Stimulated activated CD8-positive, alpha-beta memory T cell treated with anti-CD3 and anti-CD28 coated beads, Interleukin-12 subunit alpha, Interleukin-12 subunit beta, amount 100 ng/mL, for 1 hour (primary cell): ENCODE data around the gene FAM168B.

Source experiments
- DNase-seq: peaks from one replicate; pipeline ENCODE4 v3.0.0-alpha.2; 2020; ENCODE audit warnings: low read depth

The FAM168B gene

DNA sequence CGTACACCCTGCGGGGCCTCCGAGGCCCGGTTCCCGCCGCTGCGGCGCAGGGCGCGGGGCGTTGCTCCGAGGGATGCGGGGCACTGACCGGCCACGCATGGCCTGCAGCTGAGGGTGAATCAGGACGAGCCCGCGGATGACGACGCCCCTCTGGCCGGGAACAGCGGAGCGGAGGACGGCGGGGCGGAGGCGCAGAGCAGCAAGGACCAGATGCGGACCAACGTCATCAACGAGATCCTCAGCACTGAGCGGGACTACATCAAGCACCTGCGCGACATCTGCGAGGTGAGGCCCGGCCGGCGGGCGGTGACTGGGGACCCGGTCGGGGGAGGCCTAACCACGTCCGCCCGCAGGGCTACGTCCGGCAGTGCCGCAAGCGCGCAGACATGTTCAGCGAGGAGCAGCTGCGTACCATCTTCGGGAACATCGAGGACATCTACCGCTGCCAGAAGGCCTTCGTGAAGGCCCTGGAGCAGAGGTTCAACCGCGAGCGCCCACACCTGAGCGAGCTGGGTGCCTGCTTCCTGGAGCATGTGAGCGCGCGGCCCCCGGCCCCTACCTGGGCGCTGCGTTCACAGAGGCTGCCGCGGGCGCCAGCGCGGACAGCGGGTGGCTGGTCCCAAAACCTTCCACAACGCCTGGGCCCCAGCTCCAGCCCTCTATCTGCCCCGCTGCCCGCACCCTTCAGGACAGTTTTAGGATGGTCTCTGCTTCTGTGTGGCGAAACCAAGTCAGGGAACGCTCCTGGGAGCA is 53.2 kb downstream of the FAM168B start:
- DNase-seq: no peak

DNA sequence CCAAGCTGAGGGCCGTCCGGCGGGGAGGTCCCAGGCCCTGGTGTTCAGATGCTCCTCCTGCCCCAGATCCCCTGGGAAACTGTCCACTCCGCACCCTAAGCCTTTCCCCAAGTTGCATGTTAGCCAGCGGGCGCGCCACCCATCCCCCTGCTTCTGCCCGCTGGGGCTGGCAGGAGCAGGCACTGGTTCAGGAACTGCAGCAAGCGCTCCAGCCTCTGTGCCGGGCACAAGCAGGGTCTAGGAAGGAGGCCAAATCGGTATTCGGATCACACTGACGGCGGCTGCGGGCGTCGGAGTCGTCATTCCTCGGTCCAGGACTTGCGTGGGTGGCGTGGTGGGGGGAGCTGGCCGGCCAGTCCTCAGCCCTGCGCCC is 53.7 kb downstream of the FAM168B start:
- no peak for DNase-seq

DNA sequence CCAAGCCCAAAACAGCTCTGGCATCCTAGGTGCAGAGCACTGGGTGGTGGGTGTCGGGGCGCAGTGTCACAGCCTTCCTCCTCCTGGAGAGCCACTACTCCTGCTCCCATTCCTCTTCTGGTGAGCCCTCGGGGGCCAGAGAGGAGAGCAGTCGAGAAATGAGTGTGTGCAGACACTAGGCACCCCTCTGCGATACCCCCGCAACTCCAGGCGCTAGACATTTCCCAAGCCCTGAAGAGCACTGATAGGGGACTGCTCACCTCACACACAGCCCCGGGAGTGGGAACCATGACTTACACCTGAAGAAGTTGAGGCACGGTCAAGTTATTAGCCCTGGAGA is 54.2 kb downstream of the FAM168B start:
- DNase-seq: no peak

DNA sequence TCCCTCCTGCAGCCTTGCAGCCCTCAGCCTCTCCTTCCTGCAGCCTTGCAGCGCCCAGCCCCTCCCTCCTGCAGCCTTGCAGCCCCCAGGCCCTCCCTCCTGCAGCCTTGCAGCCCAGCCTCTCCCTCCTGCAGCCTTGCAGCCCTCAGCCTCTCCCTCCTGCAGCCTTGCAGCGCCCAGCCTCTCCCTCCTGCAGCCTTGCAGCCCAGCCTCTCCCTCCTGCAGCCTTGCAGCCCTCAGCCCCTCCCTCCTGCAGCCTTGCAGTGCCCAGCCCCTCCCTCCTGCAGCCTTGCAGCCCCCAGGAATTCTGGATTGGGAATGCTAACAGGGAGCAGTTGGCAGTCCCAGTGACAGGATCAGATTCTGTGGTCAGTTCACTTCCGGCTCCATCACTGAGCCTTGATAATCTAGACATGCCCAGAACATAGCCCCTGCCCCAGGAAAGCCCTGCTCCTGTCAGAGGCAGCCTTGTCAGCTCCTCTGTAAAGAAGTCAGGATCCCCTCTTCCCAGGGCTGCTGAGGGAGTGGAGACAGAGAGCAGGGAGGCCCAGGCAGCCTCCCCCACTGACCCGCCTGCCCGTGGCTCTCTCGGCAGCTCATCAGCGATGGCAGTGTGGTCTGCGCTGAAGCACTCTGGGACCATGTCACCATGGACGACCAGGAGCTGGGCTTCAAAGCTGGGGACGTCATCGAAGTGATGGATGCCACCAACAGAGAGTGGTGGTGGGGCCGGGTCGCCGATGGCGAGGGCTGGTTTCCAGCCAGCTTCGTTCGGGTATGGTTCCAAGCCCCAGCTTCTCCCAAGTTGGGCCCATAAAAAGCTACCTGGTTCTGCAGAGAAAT is 54.8 kb downstream of the FAM168B start:
- no peak for DNase-seq

DNA sequence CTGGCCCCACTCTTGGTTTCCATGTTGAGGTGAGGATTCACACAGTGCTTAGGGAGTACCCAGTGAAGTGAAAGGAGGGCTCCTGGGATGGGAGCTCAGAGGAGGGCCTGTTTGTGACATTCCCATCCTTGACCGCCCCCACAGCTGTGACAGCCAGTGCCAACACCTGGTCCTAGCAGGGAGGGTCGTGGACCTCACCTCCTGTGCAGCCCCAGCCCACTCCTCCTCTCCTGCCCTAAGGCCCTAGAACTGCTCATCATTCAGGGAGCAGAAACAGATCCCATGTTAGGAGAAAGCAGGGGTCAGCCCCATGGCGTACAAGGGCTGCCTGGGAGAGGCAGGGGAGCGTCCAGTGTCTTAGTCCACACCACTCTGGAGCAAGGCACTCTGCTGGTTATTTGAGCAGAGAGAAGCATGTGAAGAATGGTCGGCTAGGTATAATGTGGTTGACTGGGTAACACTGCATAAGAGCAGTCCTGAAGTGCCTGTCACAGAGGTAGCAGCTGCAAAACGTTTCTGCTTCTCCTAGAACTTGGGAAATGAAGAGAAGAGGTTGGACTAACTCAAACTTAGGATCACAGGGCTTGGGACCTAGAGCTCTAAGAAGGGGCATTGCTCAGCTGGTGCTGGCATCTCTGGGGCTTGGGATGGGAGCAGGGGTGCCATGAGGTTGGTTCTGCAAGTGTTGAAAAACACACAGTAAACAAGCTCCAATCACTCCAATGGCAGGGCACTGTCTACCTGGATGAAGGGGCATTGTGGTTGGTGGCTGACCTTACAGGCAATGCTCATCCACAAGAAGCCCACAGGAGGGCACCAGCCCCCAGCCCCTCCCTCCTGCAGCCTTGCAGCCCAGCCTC is 55.6 kb downstream of the FAM168B start:
- no peak for DNase-seq

DNA sequence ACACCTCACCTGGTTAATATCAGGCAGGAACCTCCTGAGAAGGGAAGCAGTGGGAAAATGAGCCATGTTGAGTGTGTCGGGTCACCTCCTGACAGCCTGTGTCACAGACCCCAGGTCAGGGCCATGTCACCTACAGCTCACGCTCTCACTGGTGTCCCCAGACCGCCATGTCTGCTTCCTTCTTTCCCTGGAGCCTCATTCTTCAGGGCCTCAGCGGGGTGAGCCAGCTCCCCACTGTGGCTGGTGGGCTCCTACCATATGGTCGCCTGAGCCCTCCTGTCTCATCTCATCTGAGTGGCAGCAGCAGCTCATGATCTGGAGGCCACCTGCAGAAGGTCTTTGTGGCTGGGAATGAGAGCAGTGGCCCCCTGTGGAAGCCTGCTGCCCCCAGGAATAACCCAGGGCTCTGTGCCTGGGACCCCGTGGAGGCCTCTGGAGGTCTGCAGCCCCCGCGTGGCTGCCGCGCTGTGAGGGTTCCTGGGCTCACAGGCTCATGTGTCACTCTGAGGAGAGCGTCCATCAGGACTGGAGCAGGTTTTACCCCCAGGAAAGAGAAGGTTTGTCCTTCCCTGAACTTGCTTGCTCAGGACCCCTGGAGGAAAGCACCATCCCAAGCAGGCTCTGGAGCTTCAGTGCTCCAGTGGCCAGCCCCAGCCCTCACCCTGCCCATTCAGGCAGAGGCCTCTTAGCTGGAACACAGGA is 56.4 kb downstream of the FAM168B start:
- DNase-seq: no peak

DNA sequence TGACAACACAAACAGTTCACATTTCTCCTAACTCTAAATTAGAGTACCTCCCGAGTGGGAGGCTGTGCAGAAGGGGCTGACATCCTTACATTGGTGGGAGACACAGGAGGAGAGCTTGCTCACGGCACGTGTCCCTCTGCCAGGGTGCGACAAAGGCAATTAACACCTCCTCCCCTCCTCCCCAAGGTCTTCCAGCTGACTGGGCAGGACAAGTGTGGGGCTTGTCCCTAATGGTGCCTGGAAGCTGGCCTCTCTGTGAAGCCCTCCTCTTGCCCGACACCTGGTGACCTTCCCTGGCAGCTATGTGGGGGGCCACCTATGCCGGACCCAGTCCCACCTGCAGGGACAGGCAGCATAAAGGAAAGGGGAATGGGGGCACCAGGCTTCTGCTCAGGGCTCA is 57.0 kb downstream of the FAM168B start:
- DNase-seq: no peak

DNA sequence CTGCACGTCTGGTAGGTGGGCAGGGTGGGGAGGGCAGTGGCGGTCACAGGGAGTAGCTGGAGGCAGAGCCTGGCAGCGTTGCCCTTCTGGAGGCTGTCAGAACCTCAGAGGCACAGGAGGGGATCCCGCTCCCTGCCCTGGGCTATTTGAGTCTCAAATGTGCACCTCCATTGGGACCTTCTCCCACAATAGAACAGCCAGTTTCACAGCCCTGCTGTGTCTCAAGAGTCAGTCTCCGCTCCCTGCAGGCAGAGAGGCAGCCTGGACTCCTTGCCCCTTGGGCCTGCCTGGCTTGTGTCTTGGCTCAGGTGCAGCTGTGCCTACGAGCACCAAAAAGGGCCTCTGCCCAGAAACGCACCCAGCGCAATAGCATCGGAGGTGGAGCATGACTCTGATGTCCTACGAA is 57.4 kb downstream of the FAM168B start:
- no peak for DNase-seq

DNA sequence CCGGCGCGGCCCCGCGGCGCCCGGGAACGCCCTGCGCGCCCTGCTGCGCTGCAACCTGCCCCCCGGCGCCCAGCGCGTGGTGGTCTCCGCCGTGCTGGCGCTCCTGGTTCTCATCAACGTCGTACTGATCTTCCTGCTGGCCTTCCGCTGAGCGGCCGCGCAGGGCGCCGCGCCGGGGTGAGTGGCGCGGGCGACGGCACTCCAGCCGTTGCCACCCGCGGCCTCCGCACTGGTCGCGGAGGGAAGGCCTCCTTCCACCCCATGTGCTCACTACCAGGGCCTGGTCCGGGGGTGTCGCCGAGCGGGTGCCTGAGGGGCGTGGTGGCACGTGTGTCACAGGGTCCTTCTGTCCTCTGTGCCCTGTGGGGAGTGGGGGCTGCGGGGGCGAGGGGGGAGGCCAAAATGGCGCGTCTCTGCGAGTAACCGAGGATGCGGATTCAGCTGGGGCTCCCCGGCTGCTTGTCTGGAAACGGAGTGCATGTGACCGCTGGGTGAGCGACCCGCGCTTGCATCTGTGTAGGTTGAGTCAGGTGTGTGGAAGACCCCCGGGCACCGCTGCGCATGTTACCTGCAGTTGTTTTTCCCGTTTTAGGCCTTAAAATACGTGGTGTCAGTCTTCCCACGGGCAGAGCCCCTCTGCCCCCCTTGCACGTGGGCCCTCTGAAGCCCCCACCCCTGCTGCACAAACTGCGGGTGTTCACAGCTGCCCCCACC is 58.0 kb downstream of the FAM168B start:
- no peak for DNase-seq

DNA sequence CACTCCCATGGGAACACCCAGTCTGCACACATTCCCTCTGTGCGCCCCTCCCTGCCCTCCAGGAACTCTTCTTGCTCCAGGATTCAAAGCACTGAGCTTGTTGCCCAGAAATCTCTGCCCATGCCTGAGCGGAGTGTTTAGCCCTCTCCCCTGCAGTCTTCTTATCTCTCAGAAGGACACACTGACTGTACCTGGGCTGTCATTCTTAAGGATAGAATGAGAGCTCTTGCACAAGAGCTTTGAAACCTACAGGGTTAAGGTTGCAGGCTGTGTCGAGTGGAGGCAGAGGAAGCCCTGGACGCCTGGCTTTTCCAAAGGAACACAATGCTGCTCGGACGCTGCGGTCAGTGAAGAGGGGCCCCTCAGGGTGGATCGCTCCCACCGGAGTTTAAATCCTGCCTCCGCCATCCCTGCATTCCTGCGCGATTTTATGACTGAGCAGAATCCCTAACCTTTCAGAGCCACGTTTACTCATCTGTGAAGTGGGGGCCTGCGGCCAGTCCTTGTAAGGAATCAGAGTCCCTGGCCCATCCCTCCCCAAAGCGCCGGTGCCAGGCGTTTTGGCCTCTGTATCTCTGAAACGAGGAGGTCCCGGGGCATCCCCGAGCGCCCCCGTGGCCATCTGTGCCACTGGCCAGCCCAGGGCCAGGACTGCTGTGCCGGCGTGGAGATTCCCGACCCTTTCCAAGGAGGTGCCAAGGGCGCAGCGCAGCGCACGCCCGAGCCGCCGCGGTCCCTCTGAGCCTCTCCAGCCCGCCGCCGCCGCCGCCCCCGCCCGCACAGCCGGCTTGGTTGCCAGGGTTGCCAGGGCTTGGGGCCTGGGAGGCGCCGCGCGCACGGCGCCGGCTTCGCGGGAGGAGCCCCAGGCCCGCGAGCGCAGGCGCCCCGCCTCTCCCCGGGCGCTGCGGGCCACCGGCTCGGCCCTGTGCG is 58.9 kb downstream of the FAM168B start:
- no peak for DNase-seq

DNA sequence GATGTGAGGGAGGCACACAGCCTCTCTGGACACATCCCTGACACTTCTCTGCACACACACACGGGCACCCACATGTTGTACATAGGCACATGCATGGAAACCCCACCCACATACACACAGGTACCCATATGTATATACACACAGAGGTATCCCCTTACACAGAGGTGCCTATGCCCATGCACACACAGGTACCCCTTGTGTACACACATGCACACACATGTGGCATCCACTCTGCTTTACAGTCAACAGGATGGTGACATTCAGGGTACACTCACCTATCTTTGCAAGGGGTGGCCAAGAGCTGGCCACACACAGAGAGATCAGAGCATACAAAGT is 59.5 kb downstream of the FAM168B start:
- no peak for DNase-seq

DNA sequence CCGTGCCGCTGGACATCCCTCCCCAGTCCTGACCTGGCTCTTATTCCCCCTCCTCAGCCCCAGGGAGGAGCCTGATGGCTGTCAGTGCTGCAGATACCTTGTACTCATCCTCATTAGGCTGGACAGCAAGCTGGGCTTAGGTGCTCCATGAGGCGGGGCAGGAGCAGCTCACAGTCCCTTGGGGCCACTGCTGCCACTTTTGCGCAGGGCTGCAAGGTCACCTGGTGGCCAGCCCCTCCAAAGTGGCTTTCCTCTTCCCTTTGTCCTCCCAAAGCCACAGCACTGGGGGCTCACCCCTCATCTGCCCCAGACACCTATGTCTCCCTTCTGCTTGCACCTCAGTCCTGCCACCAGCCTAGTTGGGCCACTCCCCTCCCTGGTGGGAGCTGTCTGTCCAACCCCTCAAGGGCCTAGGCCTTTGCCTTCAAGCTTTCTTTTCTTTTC is 60.8 kb downstream of the FAM168B start:
- no peak for DNase-seq

DNA sequence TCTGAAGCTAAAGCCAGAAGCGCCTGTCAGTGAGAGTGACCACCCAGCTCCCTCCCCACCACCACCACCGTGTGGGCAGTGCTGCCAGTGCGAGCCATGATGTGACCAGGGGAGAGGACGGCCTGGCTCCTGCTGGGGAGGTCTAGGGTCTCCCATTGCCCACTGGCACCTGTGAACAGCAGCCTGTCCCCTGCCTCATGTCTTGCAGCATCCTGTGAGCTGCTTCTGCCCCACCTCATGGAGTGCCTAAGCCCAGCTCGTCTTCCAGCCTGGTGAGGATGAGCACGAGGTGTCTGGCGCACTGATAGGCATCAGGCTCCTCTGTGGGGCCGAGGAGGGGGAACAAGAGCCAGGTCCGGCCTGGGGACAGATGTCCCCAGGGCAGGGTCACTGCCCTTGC is 61.4 kb downstream of the FAM168B start:
- no peak for DNase-seq

DNA sequence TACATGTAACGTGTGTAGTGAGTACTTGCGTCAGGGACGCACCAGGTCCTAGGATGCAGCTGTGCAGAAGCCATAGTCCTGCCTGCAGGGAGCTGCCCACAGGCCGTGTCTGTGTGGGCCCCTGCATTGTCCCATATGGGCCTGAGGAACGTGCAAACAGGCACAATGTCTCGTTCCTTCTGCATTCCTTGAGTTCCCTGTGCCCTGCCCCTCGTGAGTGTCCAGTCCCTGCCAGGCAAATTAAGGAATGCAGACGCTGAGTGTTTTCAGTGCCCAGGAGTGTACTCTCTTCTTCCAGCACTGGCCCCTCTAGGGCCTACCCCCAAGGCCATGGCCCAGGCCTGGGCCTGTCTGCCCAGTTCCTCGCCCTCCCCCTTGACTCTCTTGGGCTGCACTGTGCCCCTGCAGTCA is 61.8 kb downstream of the FAM168B start:
- no peak for DNase-seq

DNA sequence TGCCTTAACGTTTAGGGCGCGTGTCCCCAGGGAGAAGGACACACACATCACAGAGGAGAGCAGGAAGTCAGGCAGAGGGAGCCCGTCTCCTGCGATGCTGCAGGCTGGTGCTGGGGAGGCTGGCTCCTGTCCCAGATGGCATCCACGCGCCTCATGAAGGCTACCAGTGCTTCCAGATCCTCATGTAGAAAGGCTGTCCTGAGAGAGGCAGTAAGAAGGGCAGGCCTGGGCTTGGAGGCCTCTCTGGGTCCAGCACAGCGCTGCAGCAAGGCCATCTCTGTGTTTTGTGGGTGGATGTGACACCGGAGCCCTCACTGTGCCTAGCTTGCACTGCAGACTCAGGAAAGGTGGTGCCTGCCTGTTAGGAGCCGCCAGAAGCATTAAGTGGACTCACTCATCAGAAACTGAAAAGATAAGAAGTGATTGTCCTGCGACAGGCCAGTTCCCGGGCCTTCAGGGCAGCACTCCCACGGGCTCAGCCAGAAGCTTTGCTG is 62.7 kb downstream of the FAM168B start:
- DNase-seq: no peak

DNA sequence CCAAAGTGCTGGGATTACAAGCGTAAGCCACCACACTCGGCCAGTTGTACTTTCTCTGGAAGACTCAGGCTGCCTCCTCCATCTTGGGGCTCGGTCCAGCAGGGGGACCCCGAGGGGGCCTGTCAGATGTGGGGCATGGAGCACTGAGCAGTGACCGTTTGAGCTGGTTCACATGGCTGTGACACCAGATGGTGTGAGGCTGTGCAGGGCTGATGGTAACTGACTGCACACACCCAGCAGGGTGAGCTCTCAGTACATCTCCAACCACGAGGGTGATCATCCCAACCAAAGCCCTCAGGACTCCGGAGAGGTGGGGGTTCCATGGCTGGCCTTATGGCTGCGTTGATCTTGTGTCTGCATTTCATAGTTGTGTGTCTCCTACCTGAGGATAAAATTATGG is 63.4 kb downstream of the FAM168B start:
- DNase-seq: no peak

DNA sequence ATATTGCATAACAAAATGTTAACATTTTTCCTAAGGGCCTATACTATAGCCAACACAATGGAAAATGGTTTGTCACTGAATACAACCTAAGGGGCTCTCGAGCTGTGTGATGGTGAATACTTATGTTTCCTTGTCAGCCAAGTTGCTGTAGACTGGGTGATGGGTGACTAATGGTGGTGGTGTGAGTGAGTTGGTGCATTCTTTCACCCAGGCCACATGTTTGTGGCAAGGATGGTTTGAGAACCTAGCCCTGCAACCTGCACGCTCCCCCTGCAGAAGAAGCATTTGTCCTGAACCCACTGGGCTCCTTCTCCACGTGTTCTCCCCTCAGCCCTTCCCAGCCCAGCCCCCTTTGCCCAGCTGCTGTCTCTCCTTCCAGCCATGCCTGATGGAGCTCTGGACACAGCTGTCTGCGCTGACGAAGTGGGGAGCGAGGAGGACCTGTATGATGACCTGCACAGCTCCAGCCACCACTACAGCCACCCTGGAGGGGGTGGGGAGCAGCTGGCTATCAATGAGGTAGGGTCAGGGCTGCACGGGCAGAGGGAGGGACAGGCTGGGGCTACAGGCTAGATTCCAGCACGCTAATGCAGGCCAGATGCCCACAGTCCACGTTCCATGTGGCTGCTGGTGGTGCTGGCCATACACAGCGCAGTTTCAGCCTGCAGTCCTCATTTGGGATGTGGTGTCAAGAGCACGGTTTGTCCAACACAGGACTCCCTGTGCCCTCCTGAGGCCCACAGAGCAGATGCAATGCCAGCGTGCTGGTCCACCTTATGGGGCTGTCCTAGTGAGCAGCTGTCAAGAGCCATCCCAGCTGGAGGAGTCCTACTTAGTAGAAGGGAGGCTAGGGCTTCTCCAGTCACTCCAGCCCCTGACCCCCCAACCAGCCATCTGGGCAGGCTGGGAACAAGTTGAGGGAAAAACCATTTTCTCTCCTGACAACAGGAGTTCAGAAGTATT is 65.4 kb downstream of the FAM168B start:
- no peak for DNase-seq

DNA sequence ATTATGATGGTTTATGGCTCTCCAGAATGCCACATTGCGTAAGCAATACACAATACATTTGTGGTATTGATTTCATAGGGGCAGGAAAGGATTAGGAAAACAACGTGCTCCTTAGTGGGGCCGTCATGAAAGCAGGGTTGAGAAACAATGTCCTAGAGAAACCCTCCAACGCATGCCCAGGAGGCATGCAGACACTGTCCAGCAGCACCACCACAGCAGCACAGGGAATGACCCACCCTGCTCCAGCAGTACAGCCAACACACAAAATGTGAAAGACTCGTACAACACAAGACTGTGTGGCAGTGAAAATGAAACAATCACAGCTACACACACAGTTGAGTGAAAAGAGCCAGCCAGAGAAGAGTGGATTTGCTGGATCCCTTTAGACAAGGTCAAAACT is 66.3 kb downstream of the FAM168B start:
- no peak for DNase-seq

DNA sequence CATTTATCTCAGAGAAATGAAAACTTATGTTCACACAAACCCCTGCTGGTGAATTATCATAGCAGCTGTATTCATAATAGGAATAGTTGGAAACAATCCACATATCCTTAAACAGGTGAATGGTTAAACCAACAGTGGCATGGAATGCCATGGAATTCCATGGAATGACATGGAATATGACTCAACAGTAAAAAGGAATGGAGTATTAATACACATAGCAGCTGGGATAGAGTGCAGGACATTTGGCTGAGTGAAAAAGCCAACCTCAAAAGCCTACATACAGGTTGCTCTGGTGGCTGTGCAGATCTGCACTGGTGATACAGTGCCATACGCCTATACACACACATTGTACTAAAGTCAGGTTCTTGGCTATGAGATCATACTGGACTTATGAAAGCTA is 69.5 kb downstream of the FAM168B start:
- no peak for DNase-seq
